Measurements from ENCODE around the gene KIF1B.
"Not testable (repeated sequence)": the region's sequence is repeated elsewhere in the genome, so short reads cannot be mapped to it uniquely, and the experiment has no call there.

The KIF1B gene

GRCh38 chr1:10236405-10237156 lies 26.2 kb downstream of the KIF1B start:
- DNase-seq (ENCODE audit: low read depth) = no peak

- no peak for DNase-seq (ENCODE audit: low read depth)
Observed at GRCh38 chr1:10237157-10237539, 26.8 kb downstream of the KIF1B start.

- DNase-seq (ENCODE audit: low read depth) = no peak
Observed at GRCh38 chr1:10242135-10242534, 31.8 kb downstream of the KIF1B start.

GRCh38 chr1:10242811-10243210 lies 32.4 kb downstream of the KIF1B start:
- DNase-seq (ENCODE audit: low read depth) = no peak

- no peak for DNase-seq (ENCODE audit: low read depth)
Observed at GRCh38 chr1:10245674-10246073, 35.3 kb downstream of the KIF1B start.

- no peak for DNase-seq (ENCODE audit: low read depth)
Observed at GRCh38 chr1:10249808-10250457, 39.6 kb downstream of the KIF1B start.

- no peak for DNase-seq (ENCODE audit: low read depth)
Observed at GRCh38 chr1:10250663-10251062, 40.3 kb downstream of the KIF1B start.

- not testable (repeated sequence) for DNase-seq (ENCODE audit: low read depth)
Observed at GRCh38 chr1:10251325-10252108, 41.1 kb downstream of the KIF1B start.

GRCh38 chr1:10252508-10252907 lies 42.1 kb downstream of the KIF1B start:
- no peak for DNase-seq (ENCODE audit: low read depth)

- no peak for DNase-seq (ENCODE audit: low read depth)
Observed at GRCh38 chr1:10253149-10253548, 42.8 kb downstream of the KIF1B start.

GRCh38 chr1:10253755-10254154 lies 43.4 kb downstream of the KIF1B start:
- DNase-seq (ENCODE audit: low read depth) = no peak

GRCh38 chr1:10257851-10258250 lies 47.5 kb downstream of the KIF1B start:
- DNase-seq (ENCODE audit: low read depth) = no peak

- not testable (repeated sequence) for DNase-seq (ENCODE audit: low read depth)
Observed at GRCh38 chr1:10259547-10259946, 49.2 kb downstream of the KIF1B start.

- DNase-seq (ENCODE audit: low read depth) = no peak
Observed at GRCh38 chr1:10263450-10264082, 53.2 kb downstream of the KIF1B start.

GRCh38 chr1:10265027-10265426 lies 54.7 kb downstream of the KIF1B start:
- DNase-seq (ENCODE audit: low read depth) = no peak

GRCh38 chr1:10265900-10266299 lies 55.5 kb downstream of the KIF1B start:
- no peak for DNase-seq (ENCODE audit: low read depth)

- no peak for DNase-seq (ENCODE audit: low read depth)
Observed at GRCh38 chr1:10267319-10267718, 56.9 kb downstream of the KIF1B start.

GRCh38 chr1:10267921-10268320 lies 57.6 kb downstream of the KIF1B start:
- DNase-seq (ENCODE audit: low read depth) = no peak

GRCh38 chr1:10271090-10271489 lies 60.7 kb downstream of the KIF1B start:
- DNase-seq (ENCODE audit: low read depth) = no peak

- no peak for DNase-seq (ENCODE audit: low read depth)
Observed at GRCh38 chr1:10271869-10272268, 61.5 kb downstream of the KIF1B start.

GRCh38 chr1:10272274-10272673 lies 61.9 kb downstream of the KIF1B start:
- no peak for DNase-seq (ENCODE audit: low read depth)

GRCh38 chr1:10278880-10279279 lies 68.5 kb downstream of the KIF1B start:
- no peak for DNase-seq (ENCODE audit: low read depth)
